Retinal pigment epithelial cell (primary cell): ENCODE measurements around the gene CNTN6.
A peak's percentile ranks its signal among the peaks of the same experiment; 100 is the strongest.

Experiments
- DNase-seq: peaks from one replicate; pipeline ENCODE4 v3.0.0-alpha.2; 2010; ENCODE audit warnings: low read depth
- H3K4me3 ChIP-seq: 2 replicates; pipeline ENCODE4 v1.5.1; 2011; ENCODE audit warnings: mild to moderate bottlenecking, low read length, control low read depth, moderate library complexity
- CTCF ChIP-seq: conservative IDR thresholded peaks from 2 replicates; pipeline ENCODE4 v1.5.1; 2011; ENCODE audit warnings: low read depth, low read length, control low read depth, inconsistent platforms

Gene CNTN6

GRCh38 chr3:1147819-1148218 lies 55.0 kb downstream of the CNTN6 start:
- H3K4me3 ChIP-seq, result no peak overlapping the region
- DNase-seq, result no peak

GRCh38 chr3:1164101-1164500 lies 71.3 kb downstream of the CNTN6 start:
- TF ChIP-seq CTCF, result no peak
- DNase-seq, result no peak
- H3K4me3 ChIP-seq, result no peak overlapping the region

More at GRCh38 chr3:1147819-1148218, 55.0 kb downstream of the CNTN6 start:
- TF ChIP-seq CTCF, result no peak

GRCh38 chr3:1171320-1171719 lies 78.5 kb downstream of the CNTN6 start:
- DNase-seq, result no peak
- TF ChIP-seq CTCF, result no peak
- no peak overlapping the region for H3K4me3 ChIP-seq

- TF ChIP-seq CTCF, result no peak
- no peak overlapping the region for H3K4me3 ChIP-seq
Observed at GRCh38 chr3:1172644-1173043, 79.8 kb downstream of the CNTN6 start.

GRCh38 chr3:1179146-1179545 lies 86.3 kb downstream of the CNTN6 start:
- H3K4me3 ChIP-seq, result no peak overlapping the region
- no peak for DNase-seq
- TF ChIP-seq CTCF, result no peak

More at GRCh38 chr3:1172644-1173043, 79.8 kb downstream of the CNTN6 start:
- no peak for DNase-seq

GRCh38 chr3:1183320-1184048 lies 90.7 kb downstream of the CNTN6 start:
- no peak overlapping the region for H3K4me3 ChIP-seq
- no peak for TF ChIP-seq CTCF
- peak; percentile 85 for DNase-seq

- no peak for DNase-seq
- no peak for TF ChIP-seq CTCF
- no peak overlapping the region for H3K4me3 ChIP-seq
Observed at GRCh38 chr3:1190569-1190968, 97.7 kb downstream of the CNTN6 start.
